ENCODE results near the gene EEF2K. TPM values are rescaled to one million over a fixed set of nuclear protein-coding genes. Genes with fewer than 3 reads are reported as not detected.
A peak's percentile ranks its signal among the peaks of the same experiment; 100 is the strongest.

EEF2K gene
- total and polyA plus RNA-seq, 2 of the 13 experiments (the other 11 are each of a cell fraction or from before 2014, with no cell fraction given), result 22.0 to 23.8 TPM

DNA sequence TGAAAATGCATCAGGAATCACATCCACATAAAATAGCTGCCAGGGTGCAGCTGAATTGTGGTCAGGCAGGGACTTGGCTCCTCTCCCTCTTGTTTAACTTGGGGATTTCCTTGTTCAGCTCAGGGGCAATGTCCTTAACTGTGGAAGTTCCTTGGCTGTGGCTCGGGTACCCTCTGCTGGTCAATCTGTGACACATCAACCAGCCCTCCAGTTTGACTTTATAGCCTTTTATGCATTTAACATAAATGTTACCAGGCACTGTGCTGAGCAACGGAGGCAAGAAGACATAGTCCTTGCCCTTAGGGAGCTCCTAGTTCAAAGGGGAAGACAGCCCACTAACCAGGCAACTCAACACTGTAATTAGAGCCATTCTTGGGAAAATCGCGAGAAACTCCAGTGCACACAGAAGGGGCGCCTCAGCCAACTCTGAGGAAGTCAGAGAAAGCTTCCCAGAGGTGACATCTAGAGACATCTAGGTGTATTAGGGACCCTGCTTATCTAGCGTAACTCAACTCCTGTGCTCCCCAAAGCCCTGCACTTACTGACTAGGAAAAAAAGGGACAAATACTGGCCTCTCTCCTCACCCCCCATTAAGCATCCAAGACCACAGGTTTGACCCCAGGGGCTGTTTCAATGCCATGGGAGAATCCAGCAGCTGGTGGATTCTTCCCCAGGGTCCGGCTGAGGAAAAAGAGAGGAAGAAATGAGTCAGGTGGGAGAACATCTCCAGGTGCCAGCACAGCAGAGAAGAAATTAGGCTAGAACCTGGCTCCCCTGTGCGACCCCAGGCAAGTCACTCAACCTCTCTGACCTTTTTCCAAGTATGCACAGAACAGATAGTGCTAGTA is 17.3 kb upstream of the EEF2K start (continued):
- TF ChIP-seq KDM6A (CRISPR knock-in tag; IDR thresholded peaks at IDR 0.05; ENCODE audit: low read depth), result no peak
- no peak for TF ChIP-seq ZNF577 (CRISPR knock-in tag; IDR thresholded peaks at IDR 0.05; ENCODE audit: borderline replicate concordance, low read depth)
- TF ChIP-seq ZFY (CRISPR knock-in tag; IDR thresholded peaks at IDR 0.05), result no peak
- no peak for TF ChIP-seq MATR3 (CRISPR knock-in tag; IDR thresholded peaks at IDR 0.05)
- TF ChIP-seq ATF7-NPFF (CRISPR knock-in tag; IDR thresholded peaks at IDR 0.05; ENCODE audit: low read depth), result no peak
- TF ChIP-seq, protein P1, sequence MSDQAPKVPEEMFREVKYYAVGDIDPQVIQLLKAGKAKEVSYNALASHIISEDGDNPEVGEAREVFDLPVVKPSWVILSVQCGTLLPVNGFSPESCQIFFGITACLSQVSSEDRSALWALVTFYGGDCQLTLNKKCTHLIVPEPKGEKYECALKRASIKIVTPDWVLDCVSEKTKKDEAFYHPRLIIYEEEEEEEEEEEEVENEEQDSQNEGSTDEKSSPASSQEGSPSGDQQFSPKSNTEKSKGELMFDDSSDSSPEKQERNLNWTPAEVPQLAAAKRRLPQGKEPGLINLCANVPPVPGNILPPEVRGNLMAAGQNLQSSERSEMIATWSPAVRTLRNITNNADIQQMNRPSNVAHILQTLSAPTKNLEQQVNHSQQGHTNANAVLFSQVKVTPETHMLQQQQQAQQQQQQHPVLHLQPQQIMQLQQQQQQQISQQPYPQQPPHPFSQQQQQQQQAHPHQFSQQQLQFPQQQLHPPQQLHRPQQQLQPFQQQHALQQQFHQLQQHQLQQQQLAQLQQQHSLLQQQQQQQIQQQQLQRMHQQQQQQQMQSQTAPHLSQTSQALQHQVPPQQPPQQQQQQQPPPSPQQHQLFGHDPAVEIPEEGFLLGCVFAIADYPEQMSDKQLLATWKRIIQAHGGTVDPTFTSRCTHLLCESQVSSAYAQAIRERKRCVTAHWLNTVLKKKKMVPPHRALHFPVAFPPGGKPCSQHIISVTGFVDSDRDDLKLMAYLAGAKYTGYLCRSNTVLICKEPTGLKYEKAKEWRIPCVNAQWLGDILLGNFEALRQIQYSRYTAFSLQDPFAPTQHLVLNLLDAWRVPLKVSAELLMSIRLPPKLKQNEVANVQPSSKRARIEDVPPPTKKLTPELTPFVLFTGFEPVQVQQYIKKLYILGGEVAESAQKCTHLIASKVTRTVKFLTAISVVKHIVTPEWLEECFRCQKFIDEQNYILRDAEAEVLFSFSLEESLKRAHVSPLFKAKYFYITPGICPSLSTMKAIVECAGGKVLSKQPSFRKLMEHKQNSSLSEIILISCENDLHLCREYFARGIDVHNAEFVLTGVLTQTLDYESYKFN (CRISPR knock-in tag; conservative IDR thresholded peaks at IDR 0.05), result peak; percentile 16; the same call in 1 of the 2 replicates
- no peak for TF ChIP-seq U2AF1 (optimal IDR thresholded peaks at IDR 0.05; ENCODE audit: low read depth, low read length)
- TF ChIP-seq ZNF746 (CRISPR knock-in tag; IDR thresholded peaks at IDR 0.05), result no peak
- no peak for TF ChIP-seq ISX (CRISPR knock-in tag; conservative IDR thresholded peaks at IDR 0.05)
- TF ChIP-seq, protein P2, sequence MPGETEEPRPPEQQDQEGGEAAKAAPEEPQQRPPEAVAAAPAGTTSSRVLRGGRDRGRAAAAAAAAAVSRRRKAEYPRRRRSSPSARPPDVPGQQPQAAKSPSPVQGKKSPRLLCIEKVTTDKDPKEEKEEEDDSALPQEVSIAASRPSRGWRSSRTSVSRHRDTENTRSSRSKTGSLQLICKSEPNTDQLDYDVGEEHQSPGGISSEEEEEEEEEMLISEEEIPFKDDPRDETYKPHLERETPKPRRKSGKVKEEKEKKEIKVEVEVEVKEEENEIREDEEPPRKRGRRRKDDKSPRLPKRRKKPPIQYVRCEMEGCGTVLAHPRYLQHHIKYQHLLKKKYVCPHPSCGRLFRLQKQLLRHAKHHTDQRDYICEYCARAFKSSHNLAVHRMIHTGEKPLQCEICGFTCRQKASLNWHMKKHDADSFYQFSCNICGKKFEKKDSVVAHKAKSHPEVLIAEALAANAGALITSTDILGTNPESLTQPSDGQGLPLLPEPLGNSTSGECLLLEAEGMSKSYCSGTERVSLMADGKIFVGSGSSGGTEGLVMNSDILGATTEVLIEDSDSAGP (CRISPR knock-in tag; IDR thresholded peaks at IDR 0.05; ENCODE audit: borderline replicate concordance), result no peak; the same call in 1 of the 2 replicates
- no peak for TF ChIP-seq AHR (CRISPR knock-in tag; IDR thresholded peaks at IDR 0.05)
- no peak for TF ChIP-seq ZNF678 (CRISPR knock-in tag; IDR thresholded peaks at IDR 0.05)
- no peak for TF ChIP-seq GFI1 (CRISPR knock-in tag; IDR thresholded peaks at IDR 0.05; ENCODE audit: borderline replicate concordance)
- no peak for TF ChIP-seq RORA (CRISPR knock-in tag; IDR thresholded peaks at IDR 0.05)
- peak; percentile 54 for TF ChIP-seq MED1 (CRISPR knock-in tag; IDR thresholded peaks at IDR 0.05)
- TF ChIP-seq, protein P3, sequence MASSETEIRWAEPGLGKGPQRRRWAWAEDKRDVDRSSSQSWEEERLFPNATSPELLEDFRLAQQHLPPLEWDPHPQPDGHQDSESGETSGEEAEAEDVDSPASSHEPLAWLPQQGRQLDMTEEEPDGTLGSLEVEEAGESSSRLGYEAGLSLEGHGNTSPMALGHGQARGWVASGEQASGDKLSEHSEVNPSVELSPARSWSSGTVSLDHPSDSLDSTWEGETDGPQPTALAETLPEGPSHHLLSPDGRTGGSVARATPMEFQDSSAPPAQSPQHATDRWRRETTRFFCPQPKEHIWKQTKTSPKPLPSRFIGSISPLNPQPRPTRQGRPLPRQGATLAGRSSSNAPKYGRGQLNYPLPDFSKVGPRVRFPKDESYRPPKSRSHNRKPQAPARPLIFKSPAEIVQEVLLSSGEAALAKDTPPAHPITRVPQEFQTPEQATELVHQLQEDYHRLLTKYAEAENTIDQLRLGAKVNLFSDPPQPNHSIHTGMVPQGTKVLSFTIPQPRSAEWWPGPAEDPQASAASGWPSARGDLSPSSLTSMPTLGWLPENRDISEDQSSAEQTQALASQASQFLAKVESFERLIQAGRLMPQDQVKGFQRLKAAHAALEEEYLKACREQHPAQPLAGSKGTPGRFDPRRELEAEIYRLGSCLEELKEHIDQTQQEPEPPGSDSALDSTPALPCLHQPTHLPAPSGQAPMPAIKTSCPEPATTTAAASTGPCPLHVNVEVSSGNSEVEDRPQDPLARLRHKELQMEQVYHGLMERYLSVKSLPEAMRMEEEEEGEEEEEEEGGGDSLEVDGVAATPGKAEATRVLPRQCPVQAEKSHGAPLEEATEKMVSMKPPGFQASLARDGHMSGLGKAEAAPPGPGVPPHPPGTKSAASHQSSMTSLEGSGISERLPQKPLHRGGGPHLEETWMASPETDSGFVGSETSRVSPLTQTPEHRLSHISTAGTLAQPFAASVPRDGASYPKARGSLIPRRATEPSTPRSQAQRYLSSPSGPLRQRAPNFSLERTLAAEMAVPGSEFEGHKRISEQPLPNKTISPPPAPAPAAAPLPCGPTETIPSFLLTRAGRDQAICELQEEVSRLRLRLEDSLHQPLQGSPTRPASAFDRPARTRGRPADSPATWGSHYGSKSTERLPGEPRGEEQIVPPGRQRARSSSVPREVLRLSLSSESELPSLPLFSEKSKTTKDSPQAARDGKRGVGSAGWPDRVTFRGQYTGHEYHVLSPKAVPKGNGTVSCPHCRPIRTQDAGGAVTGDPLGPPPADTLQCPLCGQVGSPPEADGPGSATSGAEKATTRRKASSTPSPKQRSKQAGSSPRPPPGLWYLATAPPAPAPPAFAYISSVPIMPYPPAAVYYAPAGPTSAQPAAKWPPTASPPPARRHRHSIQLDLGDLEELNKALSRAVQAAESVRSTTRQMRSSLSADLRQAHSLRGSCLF (CRISPR knock-in tag; IDR thresholded peaks at IDR 0.05; ENCODE audit: borderline replicate concordance), result no peak
- TF ChIP-seq, protein P4, sequence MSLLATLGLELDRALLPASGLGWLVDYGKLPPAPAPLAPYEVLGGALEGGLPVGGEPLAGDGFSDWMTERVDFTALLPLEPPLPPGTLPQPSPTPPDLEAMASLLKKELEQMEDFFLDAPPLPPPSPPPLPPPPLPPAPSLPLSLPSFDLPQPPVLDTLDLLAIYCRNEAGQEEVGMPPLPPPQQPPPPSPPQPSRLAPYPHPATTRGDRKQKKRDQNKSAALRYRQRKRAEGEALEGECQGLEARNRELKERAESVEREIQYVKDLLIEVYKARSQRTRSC (CRISPR knock-in tag; IDR thresholded peaks at IDR 0.05; ENCODE audit: low read depth), result peak; percentile 45; the same call in 1 of the 2 replicates
- no peak for TF ChIP-seq IRX3 (CRISPR knock-in tag; IDR thresholded peaks at IDR 0.05; ENCODE audit: borderline replicate concordance, low read depth)
- TF ChIP-seq HMG20A (CRISPR knock-in tag; IDR thresholded peaks at IDR 0.05; ENCODE audit: borderline replicate concordance), result peak; percentile 31; the same call in 1 of the 2 replicates

Measured in HepG2 (cell line).